ENCODE results near the gene ANXA10. TPM values are rescaled to one million over a fixed set of nuclear protein-coding genes. Genes with fewer than 3 reads are reported as not detected.

ANXA10 gene
- total RNA-seq, 1 experiment from 2014 or later: not detected

DNA sequence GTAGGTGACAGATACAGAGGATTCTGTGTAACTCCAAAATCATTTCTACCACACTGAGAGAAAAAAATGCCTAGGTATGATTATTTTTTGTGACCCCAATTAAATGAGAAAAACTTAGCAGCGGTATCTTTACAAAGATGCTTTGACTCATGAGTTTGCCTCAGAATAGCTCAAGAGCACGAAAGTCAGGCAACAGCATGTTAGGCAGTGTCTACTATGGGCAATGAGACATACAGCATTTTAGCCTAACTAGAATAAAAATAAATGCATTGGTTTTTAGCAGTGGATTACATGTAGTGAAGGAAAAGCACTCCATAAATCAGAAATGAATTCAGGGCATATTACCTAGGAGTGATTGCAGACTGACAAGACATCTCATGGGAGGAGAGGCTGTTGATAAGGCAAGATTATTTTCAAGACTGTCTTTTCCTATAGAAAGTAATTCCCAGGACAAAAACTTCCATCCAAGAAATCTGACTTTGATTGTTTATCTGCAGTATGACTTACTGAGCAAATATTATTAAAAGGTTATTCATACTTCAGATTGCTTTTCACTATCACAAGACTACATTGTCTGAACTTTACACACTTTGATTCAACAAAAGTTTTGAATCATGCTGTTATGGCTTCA, 3.6 kb downstream of the ANXA10 start (continued):
- TF ChIP-seq, protein P1, sequence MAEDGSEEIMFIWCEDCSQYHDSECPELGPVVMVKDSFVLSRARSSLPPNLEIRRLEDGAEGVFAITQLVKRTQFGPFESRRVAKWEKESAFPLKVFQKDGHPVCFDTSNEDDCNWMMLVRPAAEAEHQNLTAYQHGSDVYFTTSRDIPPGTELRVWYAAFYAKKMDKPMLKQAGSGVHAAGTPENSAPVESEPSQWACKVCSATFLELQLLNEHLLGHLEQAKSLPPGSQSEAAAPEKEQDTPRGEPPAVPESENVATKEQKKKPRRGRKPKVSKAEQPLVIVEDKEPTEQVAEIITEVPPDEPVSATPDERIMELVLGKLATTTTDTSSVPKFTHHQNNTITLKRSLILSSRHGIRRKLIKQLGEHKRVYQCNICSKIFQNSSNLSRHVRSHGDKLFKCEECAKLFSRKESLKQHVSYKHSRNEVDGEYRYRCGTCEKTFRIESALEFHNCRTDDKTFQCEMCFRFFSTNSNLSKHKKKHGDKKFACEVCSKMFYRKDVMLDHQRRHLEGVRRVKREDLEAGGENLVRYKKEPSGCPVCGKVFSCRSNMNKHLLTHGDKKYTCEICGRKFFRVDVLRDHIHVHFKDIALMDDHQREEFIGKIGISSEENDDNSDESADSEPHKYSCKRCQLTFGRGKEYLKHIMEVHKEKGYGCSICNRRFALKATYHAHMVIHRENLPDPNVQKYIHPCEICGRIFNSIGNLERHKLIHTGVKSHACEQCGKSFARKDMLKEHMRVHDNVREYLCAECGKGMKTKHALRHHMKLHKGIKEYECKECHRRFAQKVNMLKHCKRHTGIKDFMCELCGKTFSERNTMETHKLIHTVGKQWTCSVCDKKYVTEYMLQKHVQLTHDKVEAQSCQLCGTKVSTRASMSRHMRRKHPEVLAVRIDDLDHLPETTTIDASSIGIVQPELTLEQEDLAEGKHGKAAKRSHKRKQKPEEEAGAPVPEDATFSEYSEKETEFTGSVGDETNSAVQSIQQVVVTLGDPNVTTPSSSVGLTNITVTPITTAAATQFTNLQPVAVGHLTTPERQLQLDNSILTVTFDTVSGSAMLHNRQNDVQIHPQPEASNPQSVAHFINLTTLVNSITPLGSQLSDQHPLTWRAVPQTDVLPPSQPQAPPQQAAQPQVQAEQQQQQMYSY (CRISPR knock-in tag; IDR thresholded peaks at IDR 0.05): no peak
- TF ChIP-seq SMAD3 (CRISPR knock-in tag; IDR thresholded peaks at IDR 0.05; ENCODE audit: borderline replicate concordance): no peak

DNA sequence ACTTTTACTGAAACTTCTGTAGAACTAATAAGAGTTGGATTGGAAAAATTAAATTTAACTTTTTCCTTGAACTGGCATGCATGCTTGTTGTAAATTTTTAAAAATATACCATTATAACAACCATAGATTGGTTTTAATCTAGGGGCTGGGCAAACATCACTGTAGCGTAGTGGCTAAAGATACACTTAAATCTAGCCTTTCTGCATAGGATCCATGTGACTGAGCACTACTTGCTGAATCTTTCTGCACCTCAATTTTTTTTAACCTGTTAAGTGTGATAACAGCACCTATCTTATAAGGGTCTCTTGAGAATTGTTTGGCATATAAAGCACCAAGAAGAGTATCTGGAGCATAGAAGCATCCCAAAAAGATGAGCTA, 4.1 kb downstream of the ANXA10 start:
- CTCF ChIA-PET: no interaction called here
- H3K27me3 Mint-ChIP-seq (ENCODE audit: low read depth): no peaks in the 10 kb centered on the region
- POLR2A ChIA-PET: no interaction called here
- H3K27ac Mint-ChIP-seq: no peak overlapping the region
- TF ChIP-seq ZNF121 (CRISPR knock-in tag; IDR thresholded peaks at IDR 0.05): no peak
- TF ChIP-seq, protein P2, sequence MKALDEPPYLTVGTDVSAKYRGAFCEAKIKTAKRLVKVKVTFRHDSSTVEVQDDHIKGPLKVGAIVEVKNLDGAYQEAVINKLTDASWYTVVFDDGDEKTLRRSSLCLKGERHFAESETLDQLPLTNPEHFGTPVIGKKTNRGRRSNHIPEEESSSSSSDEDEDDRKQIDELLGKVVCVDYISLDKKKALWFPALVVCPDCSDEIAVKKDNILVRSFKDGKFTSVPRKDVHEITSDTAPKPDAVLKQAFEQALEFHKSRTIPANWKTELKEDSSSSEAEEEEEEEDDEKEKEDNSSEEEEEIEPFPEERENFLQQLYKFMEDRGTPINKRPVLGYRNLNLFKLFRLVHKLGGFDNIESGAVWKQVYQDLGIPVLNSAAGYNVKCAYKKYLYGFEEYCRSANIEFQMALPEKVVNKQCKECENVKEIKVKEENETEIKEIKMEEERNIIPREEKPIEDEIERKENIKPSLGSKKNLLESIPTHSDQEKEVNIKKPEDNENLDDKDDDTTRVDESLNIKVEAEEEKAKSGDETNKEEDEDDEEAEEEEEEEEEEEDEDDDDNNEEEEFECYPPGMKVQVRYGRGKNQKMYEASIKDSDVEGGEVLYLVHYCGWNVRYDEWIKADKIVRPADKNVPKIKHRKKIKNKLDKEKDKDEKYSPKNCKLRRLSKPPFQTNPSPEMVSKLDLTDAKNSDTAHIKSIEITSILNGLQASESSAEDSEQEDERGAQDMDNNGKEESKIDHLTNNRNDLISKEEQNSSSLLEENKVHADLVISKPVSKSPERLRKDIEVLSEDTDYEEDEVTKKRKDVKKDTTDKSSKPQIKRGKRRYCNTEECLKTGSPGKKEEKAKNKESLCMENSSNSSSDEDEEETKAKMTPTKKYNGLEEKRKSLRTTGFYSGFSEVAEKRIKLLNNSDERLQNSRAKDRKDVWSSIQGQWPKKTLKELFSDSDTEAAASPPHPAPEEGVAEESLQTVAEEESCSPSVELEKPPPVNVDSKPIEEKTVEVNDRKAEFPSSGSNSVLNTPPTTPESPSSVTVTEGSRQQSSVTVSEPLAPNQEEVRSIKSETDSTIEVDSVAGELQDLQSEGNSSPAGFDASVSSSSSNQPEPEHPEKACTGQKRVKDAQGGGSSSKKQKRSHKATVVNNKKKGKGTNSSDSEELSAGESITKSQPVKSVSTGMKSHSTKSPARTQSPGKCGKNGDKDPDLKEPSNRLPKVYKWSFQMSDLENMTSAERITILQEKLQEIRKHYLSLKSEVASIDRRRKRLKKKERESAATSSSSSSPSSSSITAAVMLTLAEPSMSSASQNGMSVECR (CRISPR knock-in tag; IDR thresholded peaks at IDR 0.05; ENCODE audit: borderline replicate concordance): no peak
- TF ChIP-seq, protein P3, sequence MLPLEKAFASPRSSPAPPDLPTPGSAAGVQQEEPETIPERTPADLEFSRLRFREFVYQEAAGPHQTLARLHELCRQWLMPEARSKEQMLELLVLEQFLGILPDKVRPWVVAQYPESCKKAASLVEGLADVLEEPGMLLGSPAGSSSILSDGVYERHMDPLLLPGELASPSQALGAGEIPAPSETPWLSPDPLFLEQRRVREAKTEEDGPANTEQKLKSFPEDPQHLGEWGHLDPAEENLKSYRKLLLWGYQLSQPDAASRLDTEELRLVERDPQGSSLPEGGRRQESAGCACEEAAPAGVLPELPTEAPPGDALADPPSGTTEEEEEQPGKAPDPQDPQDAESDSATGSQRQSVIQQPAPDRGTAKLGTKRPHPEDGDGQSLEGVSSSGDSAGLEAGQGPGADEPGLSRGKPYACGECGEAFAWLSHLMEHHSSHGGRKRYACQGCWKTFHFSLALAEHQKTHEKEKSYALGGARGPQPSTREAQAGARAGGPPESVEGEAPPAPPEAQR (CRISPR knock-in tag; IDR thresholded peaks at IDR 0.05): no peak
- TF ChIP-seq, protein P4, sequence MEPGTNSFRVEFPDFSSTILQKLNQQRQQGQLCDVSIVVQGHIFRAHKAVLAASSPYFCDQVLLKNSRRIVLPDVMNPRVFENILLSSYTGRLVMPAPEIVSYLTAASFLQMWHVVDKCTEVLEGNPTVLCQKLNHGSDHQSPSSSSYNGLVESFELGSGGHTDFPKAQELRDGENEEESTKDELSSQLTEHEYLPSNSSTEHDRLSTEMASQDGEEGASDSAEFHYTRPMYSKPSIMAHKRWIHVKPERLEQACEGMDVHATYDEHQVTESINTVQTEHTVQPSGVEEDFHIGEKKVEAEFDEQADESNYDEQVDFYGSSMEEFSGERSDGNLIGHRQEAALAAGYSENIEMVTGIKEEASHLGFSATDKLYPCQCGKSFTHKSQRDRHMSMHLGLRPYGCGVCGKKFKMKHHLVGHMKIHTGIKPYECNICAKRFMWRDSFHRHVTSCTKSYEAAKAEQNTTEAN (CRISPR knock-in tag; IDR thresholded peaks at IDR 0.05): no peak
- TF ChIP-seq, protein P5, sequence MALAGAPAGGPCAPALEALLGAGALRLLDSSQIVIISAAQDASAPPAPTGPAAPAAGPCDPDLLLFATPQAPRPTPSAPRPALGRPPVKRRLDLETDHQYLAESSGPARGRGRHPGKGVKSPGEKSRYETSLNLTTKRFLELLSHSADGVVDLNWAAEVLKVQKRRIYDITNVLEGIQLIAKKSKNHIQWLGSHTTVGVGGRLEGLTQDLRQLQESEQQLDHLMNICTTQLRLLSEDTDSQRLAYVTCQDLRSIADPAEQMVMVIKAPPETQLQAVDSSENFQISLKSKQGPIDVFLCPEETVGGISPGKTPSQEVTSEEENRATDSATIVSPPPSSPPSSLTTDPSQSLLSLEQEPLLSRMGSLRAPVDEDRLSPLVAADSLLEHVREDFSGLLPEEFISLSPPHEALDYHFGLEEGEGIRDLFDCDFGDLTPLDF (CRISPR knock-in tag; IDR thresholded peaks at IDR 0.05): no peak
- no peak for DNase-seq (ENCODE audit: low spot score)
- no peaks in the 10 kb centered on the region for H3K9me3 Mint-ChIP-seq
- H3K4me3 Mint-ChIP-seq: no peak overlapping the region
- ATAC-seq: no peak
- H3K36me3 Mint-ChIP-seq: no peaks in the 10 kb centered on the region
- no peaks in the 10 kb centered on the region for H3K4me1 Mint-ChIP-seq

DNA sequence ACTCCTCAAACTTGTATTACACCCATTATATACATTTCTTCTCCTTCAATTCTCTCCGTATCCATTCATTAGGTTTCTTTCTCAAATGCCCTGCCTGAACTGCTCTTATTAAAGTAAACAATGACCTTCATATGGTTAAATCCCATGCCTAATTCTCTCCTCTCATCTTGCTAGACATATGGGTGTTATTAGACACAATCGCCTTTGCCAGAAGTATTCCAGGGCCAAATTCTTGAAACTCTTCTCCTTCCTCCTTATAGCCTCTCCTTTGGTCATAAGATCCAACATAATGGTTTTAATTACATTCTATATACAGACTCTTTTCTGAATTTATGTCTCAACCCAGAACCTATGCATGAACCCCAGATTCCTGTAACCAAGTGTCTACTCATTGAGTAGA, 4.8 kb downstream of the ANXA10 start:
- no peaks in the 10 kb centered on the region for H3K9me3 Mint-ChIP-seq
- H3K4me3 Mint-ChIP-seq: no peak overlapping the region
- H3K4me1 Mint-ChIP-seq: no peaks in the 10 kb centered on the region
- ChIA-PET POLR2A (no interaction called here), CTCF (no interaction called here)
- DNase-seq (ENCODE audit: low spot score): no peak
- H3K27me3 Mint-ChIP-seq (ENCODE audit: low read depth): no peaks in the 10 kb centered on the region
- H3K27ac Mint-ChIP-seq: no peak overlapping the region
- no peaks in the 10 kb centered on the region for H3K36me3 Mint-ChIP-seq
- no peak for ATAC-seq
- TF ChIP-seq EMX1 (CRISPR knock-in tag; IDR thresholded peaks at IDR 0.05) (no peak), TEAD4 (CRISPR knock-in tag; IDR thresholded peaks at IDR 0.05) (no peak), RELA (CRISPR knock-in tag; IDR thresholded peaks at IDR 0.05; ENCODE audit: borderline replicate concordance) (no peak), OVOL2 (CRISPR knock-in tag; IDR thresholded peaks at IDR 0.05; ENCODE audit: borderline replicate concordance) (no peak), JAZF1 (CRISPR knock-in tag; IDR thresholded peaks at IDR 0.05) (no peak), CREM (CRISPR knock-in tag; IDR thresholded peaks at IDR 0.05) (no peak)
- TF ChIP-seq, protein P6, sequence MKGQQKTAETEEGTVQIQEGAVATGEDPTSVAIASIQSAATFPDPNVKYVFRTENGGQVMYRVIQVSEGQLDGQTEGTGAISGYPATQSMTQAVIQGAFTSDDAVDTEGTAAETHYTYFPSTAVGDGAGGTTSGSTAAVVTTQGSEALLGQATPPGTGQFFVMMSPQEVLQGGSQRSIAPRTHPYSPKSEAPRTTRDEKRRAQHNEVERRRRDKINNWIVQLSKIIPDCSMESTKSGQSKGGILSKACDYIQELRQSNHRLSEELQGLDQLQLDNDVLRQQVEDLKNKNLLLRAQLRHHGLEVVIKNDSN (CRISPR knock-in tag; IDR thresholded peaks at IDR 0.05): no peak
- TF ChIP-seq, protein P7, sequence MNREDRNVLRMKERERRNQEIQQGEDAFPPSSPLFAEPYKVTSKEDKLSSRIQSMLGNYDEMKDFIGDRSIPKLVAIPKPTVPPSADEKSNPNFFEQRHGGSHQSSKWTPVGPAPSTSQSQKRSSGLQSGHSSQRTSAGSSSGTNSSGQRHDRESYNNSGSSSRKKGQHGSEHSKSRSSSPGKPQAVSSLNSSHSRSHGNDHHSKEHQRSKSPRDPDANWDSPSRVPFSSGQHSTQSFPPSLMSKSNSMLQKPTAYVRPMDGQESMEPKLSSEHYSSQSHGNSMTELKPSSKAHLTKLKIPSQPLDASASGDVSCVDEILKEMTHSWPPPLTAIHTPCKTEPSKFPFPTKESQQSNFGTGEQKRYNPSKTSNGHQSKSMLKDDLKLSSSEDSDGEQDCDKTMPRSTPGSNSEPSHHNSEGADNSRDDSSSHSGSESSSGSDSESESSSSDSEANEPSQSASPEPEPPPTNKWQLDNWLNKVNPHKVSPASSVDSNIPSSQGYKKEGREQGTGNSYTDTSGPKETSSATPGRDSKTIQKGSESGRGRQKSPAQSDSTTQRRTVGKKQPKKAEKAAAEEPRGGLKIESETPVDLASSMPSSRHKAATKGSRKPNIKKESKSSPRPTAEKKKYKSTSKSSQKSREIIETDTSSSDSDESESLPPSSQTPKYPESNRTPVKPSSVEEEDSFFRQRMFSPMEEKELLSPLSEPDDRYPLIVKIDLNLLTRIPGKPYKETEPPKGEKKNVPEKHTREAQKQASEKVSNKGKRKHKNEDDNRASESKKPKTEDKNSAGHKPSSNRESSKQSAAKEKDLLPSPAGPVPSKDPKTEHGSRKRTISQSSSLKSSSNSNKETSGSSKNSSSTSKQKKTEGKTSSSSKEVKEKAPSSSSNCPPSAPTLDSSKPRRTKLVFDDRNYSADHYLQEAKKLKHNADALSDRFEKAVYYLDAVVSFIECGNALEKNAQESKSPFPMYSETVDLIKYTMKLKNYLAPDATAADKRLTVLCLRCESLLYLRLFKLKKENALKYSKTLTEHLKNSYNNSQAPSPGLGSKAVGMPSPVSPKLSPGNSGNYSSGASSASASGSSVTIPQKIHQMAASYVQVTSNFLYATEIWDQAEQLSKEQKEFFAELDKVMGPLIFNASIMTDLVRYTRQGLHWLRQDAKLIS (CRISPR knock-in tag; IDR thresholded peaks at IDR 0.05; ENCODE audit: borderline replicate concordance): no peak
- TF ChIP-seq, protein P8, sequence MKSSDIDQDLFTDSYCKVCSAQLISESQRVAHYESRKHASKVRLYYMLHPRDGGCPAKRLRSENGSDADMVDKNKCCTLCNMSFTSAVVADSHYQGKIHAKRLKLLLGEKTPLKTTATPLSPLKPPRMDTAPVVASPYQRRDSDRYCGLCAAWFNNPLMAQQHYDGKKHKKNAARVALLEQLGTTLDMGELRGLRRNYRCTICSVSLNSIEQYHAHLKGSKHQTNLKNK (CRISPR knock-in tag; IDR thresholded peaks at IDR 0.05): no peak

All from WTC11 (cell line).